HepG2 (cell line): ENCODE results near the gene ZNF813. TPM values are rescaled to one million over a fixed set of nuclear protein-coding genes. Genes with fewer than 3 reads are reported as not detected.

ENCODE experiments used
- AKAP8 ChIP-seq: sonication (generic); formaldehyde crosslinking; IDR thresholded peaks from 2 replicates; pipeline ENCODE4 v1.5.1; 2020; ENCODE audit warnings: mild to moderate bottlenecking, missing genetic modification reagents
- ATF7-NPFF ChIP-seq: sonication (generic); formaldehyde crosslinking; IDR thresholded peaks from 2 replicates; pipeline ENCODE4 v1.8.1; 2023; ENCODE audit warnings: mild to moderate bottlenecking, low read depth, missing genetic modification reagents, moderate library complexity
- ETV5 ChIP-seq: IDR thresholded peaks from 2 replicates; pipeline ENCODE4 v1.6.1; 2018; ENCODE audit warnings: missing biosample characterization, missing genetic modification reagents, inconsistent platforms, borderline replicate concordance
- FOXM1 ChIP-seq: sonication (generic); formaldehyde crosslinking; IDR thresholded peaks from 2 replicates; pipeline ENCODE4 v1.5.0; 2020; ENCODE audit warnings: missing genetic modification reagents
- GRHL1 ChIP-seq: sonication (generic); formaldehyde crosslinking; conservative IDR thresholded peaks from 2 replicates; pipeline ENCODE4 v1.8.0; 2022; ENCODE audit warnings: missing genetic modification reagents
- JUND ChIP-seq: sonication (generic); formaldehyde crosslinking; IDR thresholded peaks from 2 replicates; pipeline ENCODE4 v1.8.0; 2022; ENCODE audit warnings: mild to moderate bottlenecking, missing genetic modification reagents
- KDM3A ChIP-seq: IDR thresholded peaks from 2 replicates; pipeline ENCODE4 v1.6.1; 2018; ENCODE audit warnings: low read depth, missing compliant biosample characterization
- MEF2D ChIP-seq: sonication (generic); formaldehyde crosslinking; IDR thresholded peaks from 2 replicates; pipeline ENCODE4 v1.5.1; 2020; ENCODE audit warnings: mild to moderate bottlenecking, missing genetic modification reagents
- PAX8 ChIP-seq: sonication (generic); formaldehyde crosslinking; IDR thresholded peaks from 2 replicates; pipeline ENCODE4 v1.8.0; 2022; ENCODE audit warnings: mild to moderate bottlenecking, missing genetic modification reagents, borderline replicate concordance
- POLR2AphosphoS2 ChIP-seq: IDR thresholded peaks from 2 replicates; pipeline ENCODE4 v1.6.1; 2011; ENCODE audit warnings: low read depth, low read length, improper control_type of control experiment
- SALL2 ChIP-seq: sonication (generic); formaldehyde crosslinking; IDR thresholded peaks from 2 replicates; pipeline ENCODE4 v1.8.1; 2023; ENCODE audit warnings: mild to moderate bottlenecking, missing genetic modification reagents, inconsistent platforms
- SAP130 ChIP-seq: IDR thresholded peaks from 2 replicates; pipeline ENCODE4 v1.6.1; 2016; ENCODE audit warnings: low read depth
- SMYD3 ChIP-seq: sonication (generic); formaldehyde crosslinking; IDR thresholded peaks from 2 replicates; pipeline ENCODE4 v1.8.1; 2023; ENCODE audit warnings: mild to moderate bottlenecking, missing genetic modification reagents
- ZNF160 ChIP-seq: sonication (generic); formaldehyde crosslinking; IDR thresholded peaks from 2 replicates; pipeline ENCODE4 v1.8.0; 2022; ENCODE audit warnings: mild to moderate bottlenecking, inconsistent platforms, missing genetic modification reagents
- ZNF501 ChIP-seq: sonication (generic); formaldehyde crosslinking; IDR thresholded peaks from 2 replicates; pipeline ENCODE4 v1.5.1; 2020; ENCODE audit warnings: mild to moderate bottlenecking, moderate library complexity, missing genetic modification reagents
- ZNF720 ChIP-seq: sonication (generic); formaldehyde crosslinking; IDR thresholded peaks from 2 replicates; pipeline ENCODE4 v1.4.0; 2020; ENCODE audit warnings: missing genetic modification reagents
- ZNF766 ChIP-seq: sonication (generic); formaldehyde crosslinking; IDR thresholded peaks from 2 replicates; pipeline ENCODE4 v1.5.0; 2020; ENCODE audit warnings: missing genetic modification reagents, borderline replicate concordance
- polyA plus RNA-seq, 8 experiments: library from polyadenylated mRNA; depleted of rRNA in 3 of 8; stranded (reverse) in 7 of 8; unstranded in 1 of 8; fragments of >200 nt; fragmentation: Illumina TruSeq in 4 of 8; extraction: Trizol in 4 of 8; gene quantifications; 2 replicates each; pipeline versions ENCODE4 v1.2.1 to v1.2.3, GENCODE V29; 2011 to 2016; ENCODE audit warnings: low read depth in 4 of 8, missing spikeins in 1 of 8, mixed read lengths in 1 of 8; ENCODE audit not compliant: insufficient read depth in 1 of 8
- total RNA-seq, 5 experiments: library from RNA; depleted of rRNA; stranded (reverse); fragments of >200 nt; fragmentation: Illumina TruSeq; extraction: Trizol; gene quantifications; 2 replicates each; pipeline ENCODE4 v1.2.3, GENCODE V29; 2016; ENCODE audit warnings: low read depth in 1 of 5
- TF ChIP-seq, protein P1 (sequence below): sonication (generic); formaldehyde crosslinking; IDR thresholded peaks from 2 replicates; pipeline ENCODE4 v1.4.0; 2020; ENCODE audit warnings: missing genetic modification reagents
- TF ChIP-seq, protein P2 (sequence below): sonication (generic); formaldehyde crosslinking; IDR thresholded peaks from 2 replicates; pipeline ENCODE4 v1.9.0; 2022; ENCODE audit warnings: low read depth, missing genetic modification reagents
- TF ChIP-seq, protein P3 (sequence below): sonication (generic); formaldehyde crosslinking; IDR thresholded peaks from 2 replicates; pipeline ENCODE4 v1.8.0; 2022; ENCODE audit warnings: missing genetic modification reagents, mild to moderate bottlenecking, inconsistent platforms, borderline replicate concordance

ZNF813 gene
- total and polyA plus RNA-seq, 2 of the 13 experiments (the other 11 are each of a cell fraction or from before 2014, with no cell fraction given): 2.1 to 8.9 TPM

- TF ChIP-seq, protein P1, sequence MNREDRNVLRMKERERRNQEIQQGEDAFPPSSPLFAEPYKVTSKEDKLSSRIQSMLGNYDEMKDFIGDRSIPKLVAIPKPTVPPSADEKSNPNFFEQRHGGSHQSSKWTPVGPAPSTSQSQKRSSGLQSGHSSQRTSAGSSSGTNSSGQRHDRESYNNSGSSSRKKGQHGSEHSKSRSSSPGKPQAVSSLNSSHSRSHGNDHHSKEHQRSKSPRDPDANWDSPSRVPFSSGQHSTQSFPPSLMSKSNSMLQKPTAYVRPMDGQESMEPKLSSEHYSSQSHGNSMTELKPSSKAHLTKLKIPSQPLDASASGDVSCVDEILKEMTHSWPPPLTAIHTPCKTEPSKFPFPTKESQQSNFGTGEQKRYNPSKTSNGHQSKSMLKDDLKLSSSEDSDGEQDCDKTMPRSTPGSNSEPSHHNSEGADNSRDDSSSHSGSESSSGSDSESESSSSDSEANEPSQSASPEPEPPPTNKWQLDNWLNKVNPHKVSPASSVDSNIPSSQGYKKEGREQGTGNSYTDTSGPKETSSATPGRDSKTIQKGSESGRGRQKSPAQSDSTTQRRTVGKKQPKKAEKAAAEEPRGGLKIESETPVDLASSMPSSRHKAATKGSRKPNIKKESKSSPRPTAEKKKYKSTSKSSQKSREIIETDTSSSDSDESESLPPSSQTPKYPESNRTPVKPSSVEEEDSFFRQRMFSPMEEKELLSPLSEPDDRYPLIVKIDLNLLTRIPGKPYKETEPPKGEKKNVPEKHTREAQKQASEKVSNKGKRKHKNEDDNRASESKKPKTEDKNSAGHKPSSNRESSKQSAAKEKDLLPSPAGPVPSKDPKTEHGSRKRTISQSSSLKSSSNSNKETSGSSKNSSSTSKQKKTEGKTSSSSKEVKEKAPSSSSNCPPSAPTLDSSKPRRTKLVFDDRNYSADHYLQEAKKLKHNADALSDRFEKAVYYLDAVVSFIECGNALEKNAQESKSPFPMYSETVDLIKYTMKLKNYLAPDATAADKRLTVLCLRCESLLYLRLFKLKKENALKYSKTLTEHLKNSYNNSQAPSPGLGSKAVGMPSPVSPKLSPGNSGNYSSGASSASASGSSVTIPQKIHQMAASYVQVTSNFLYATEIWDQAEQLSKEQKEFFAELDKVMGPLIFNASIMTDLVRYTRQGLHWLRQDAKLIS (CRISPR knock-in tag): no peak
- peak; percentile 39; the same call in 1 of the 2 replicates for TF ChIP-seq JUND
- TF ChIP-seq POLR2AphosphoS2: no peak
- TF ChIP-seq FOXM1 (CRISPR knock-in tag): no peak
- TF ChIP-seq ZNF720: no peak
- TF ChIP-seq ZNF501 (CRISPR knock-in tag): no peak
- TF ChIP-seq AKAP8 (CRISPR knock-in tag): peak; percentile 12; the same call in 1 of the 2 replicates
- no peak for TF ChIP-seq SMYD3 (CRISPR knock-in tag)
- TF ChIP-seq, protein P2, sequence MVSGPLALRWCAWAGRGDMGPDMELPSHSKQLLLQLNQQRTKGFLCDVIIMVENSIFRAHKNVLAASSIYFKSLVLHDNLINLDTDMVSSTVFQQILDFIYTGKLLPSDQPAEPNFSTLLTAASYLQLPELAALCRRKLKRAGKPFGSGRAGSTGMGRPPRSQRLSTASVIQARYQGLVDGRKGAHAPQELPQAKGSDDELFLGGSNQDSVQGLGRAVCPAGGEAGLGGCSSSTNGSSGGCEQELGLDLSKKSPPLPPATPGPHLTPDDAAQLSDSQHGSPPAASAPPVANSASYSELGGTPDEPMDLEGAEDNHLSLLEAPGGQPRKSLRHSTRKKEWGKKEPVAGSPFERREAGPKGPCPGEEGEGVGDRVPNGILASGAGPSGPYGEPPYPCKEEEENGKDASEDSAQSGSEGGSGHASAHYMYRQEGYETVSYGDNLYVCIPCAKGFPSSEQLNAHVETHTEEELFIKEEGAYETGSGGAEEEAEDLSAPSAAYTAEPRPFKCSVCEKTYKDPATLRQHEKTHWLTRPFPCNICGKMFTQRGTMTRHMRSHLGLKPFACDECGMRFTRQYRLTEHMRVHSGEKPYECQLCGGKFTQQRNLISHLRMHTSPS (CRISPR knock-in tag): no peak
- no peak for TF ChIP-seq ZNF160 (CRISPR knock-in tag)
- TF ChIP-seq SAP130 (CRISPR knock-in tag): peak; percentile 5; the same call in 1 of the 2 replicates
- no peak for TF ChIP-seq PAX8 (CRISPR knock-in tag)
- TF ChIP-seq ETV5: no peak
- no peak for TF ChIP-seq ZNF766 (CRISPR knock-in tag)
- TF ChIP-seq, protein P3, sequence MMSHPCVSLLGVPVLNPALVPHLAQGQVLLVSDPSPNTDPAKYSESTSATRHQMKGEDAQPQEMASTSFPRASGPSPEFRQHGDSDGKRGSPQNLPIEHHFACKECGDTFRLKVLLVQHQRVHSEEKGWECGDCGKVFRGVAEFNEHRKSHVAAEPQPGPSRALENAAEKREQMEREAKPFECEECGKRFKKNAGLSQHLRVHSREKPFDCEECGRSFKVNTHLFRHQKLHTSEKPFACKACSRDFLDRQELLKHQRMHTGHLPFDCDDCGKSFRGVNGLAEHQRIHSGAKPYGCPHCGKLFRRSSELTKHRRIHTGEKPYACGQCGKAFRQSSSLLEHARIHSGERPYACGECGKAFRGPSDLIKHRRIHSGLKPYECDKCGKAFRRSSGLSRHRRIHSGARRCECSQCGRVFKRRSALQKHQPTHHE (CRISPR knock-in tag): no peak
- TF ChIP-seq MEF2D: no peak
- TF ChIP-seq SALL2 (CRISPR knock-in tag): no peak
- no peak for TF ChIP-seq GRHL1
- no peak for TF ChIP-seq ATF7-NPFF (CRISPR knock-in tag)
- TF ChIP-seq KDM3A: no peak
Observed at GRCh38 chr19:53538378-53539109, 71.0 kb downstream of the ZNF813 start (continued).
